IMR-90 (cell line): ENCODE data around the gene BRF1. TPM values are rescaled to one million over a fixed set of nuclear protein-coding genes. Genes with fewer than 3 reads are reported as not detected.

Experiments used
- ATAC-seq: fragments of 200-7000 bp; cut with Tn5 transposase; 2 replicates; pipeline ENCODE4 v1.9.1; 2020; ENCODE audit warnings: low read depth, mild to moderate bottlenecking, moderate library complexity
- BruUV-seq: library from RNA; stranded (reverse); fragments of 400-500 nt; replicated peaks from 2 replicates; lab custom pipeline; 2021; lab: Mats Ljungman, UMichigan
- CTCF ChIA-PET: fragments of 300-600 bp; formaldehyde crosslinking; extraction: SDS; loops from one replicate; lab custom pipeline; 2021; ENCODE audit warnings: antibody characterized with exemption; lab: Yijun Ruan, JAX
- POLR2A ChIA-PET: fragments of 300-600 bp; sonication (Branson Sonifier 250); formaldehyde crosslinking; loops from one replicate; lab custom pipeline; 2022; ENCODE audit warnings: antibody characterized with exemption; ENCODE audit not compliant: unreplicated experiment; lab: Charles Lee
- DNase-seq: peaks from one replicate; pipeline ENCODE4 v3.0.0; 2013
- H2AFZ ChIP-seq: replicated peaks from 2 replicates; pipeline ENCODE3; 2013; ENCODE audit warnings: low read length, mild to moderate bottlenecking; ENCODE audit not compliant: poor library complexity
- H2AK5ac ChIP-seq: 2 replicates; pipeline ENCODE4 v1.6.1; 2013; ENCODE audit warnings: low read depth, low read length, inconsistent platforms
- H2AK9ac ChIP-seq: replicated peaks from 2 replicates; pipeline ENCODE3; 2013; ENCODE audit warnings: mild to moderate bottlenecking, low read depth, low read length, moderate library complexity; ENCODE audit not compliant: poor library complexity
- H2BK120ac ChIP-seq: 2 replicates; pipeline ENCODE4 v1.6.1; 2013; ENCODE audit warnings: low read depth, low read length, inconsistent platforms
- H2BK15ac ChIP-seq: 3 replicates; pipeline ENCODE4 v1.6.1; 2013; ENCODE audit warnings: low read depth, low read length, inconsistent platforms
- H2BK20ac ChIP-seq: 2 replicates; pipeline ENCODE4 v1.6.1; 2013; ENCODE audit warnings: low read depth, mild to moderate bottlenecking, inconsistent platforms, low read length, moderate library complexity
- H2BK5ac ChIP-seq: 2 replicates; pipeline ENCODE4 v1.6.1; 2013; ENCODE audit warnings: mild to moderate bottlenecking, low read depth, low read length, inconsistent platforms; ENCODE audit not compliant: poor library complexity, severe bottlenecking
- H3K14ac ChIP-seq: replicated peaks from 2 replicates; pipeline ENCODE4 v1.6.1; 2013; ENCODE audit warnings: low read depth, low read length, inconsistent platforms
- H3K18ac ChIP-seq: 2 replicates; pipeline ENCODE4 v1.6.1; 2013; ENCODE audit warnings: low read depth, low read length, control low read depth
- H3K23ac ChIP-seq: 2 replicates; pipeline ENCODE4 v1.6.1; 2013; ENCODE audit warnings: low read depth, low read length, inconsistent platforms
- H3K27ac ChIP-seq: 2 replicates; pipeline ENCODE4 v1.5.1; 2013; ENCODE audit warnings: mild to moderate bottlenecking, control low read depth, low read length; ENCODE audit not compliant: insufficient read depth
- H3K27me3 ChIP-seq: 2 replicates; pipeline ENCODE4 v1.6.1; 2013; ENCODE audit warnings: low read length; ENCODE audit not compliant: control insufficient read depth, insufficient read depth
- H3K36me3 ChIP-seq: 2 replicates; pipeline ENCODE4 v1.6.1; 2013; ENCODE audit warnings: low read length, mixed read lengths; ENCODE audit not compliant: control insufficient read depth, insufficient read depth
- H3K4ac ChIP-seq: 2 replicates; pipeline ENCODE4 v1.6.1; 2013; ENCODE audit warnings: low read depth, low read length, inconsistent platforms
- H3K4me1 ChIP-seq: 2 replicates; pipeline ENCODE4 v1.6.1; 2013; ENCODE audit warnings: low read length, mixed read lengths; ENCODE audit not compliant: control insufficient read depth, insufficient read depth
- H3K4me2 ChIP-seq: 2 replicates; pipeline ENCODE4 v1.6.1; 2013; ENCODE audit warnings: low read depth, mild to moderate bottlenecking, control low read depth, low read length, moderate library complexity
- H3K4me3 ChIP-seq: 2 replicates; pipeline ENCODE4 v1.5.1; 2013; ENCODE audit warnings: low read depth, mild to moderate bottlenecking, control low read depth, low read length, moderate library complexity; ENCODE audit not compliant: insufficient read depth
- H3K56ac ChIP-seq: 2 replicates; pipeline ENCODE4 v1.6.1; 2013; ENCODE audit warnings: low read length, inconsistent platforms; ENCODE audit not compliant: insufficient read depth; ENCODE audit errors: extremely low read depth
- H3K79me1 ChIP-seq, 2 experiments: 2 replicates each; pipeline ENCODE4 v1.6.1; 2013; ENCODE audit warnings: low read length in 2 of 2, inconsistent platforms in 1 of 2, low read depth in 1 of 2
- H3K9ac ChIP-seq: 2 replicates; pipeline ENCODE4 v1.6.1; 2013; ENCODE audit warnings: low read depth, low read length, control low read depth
- H3K9me1 ChIP-seq: 2 replicates; pipeline ENCODE4 v1.6.1; 2013; ENCODE audit warnings: low read length, inconsistent platforms; ENCODE audit not compliant: insufficient read depth
- H3K9me3 ChIP-seq: 2 replicates; pipeline ENCODE4 v1.6.1; 2013; ENCODE audit warnings: low read length; ENCODE audit not compliant: control insufficient read depth, insufficient read depth
- H4K20me1 ChIP-seq: 2 replicates; pipeline ENCODE4 v1.6.1; 2013; ENCODE audit warnings: low read length, inconsistent platforms; ENCODE audit not compliant: insufficient read depth
- H4K5ac ChIP-seq: 2 replicates; pipeline ENCODE4 v1.6.1; 2013; ENCODE audit warnings: mild to moderate bottlenecking, low read depth, low read length, control low read depth
- H4K8ac ChIP-seq, 2 experiments: 2 replicates each; pipeline ENCODE4 v1.6.1; 2013; ENCODE audit warnings: low read depth in 2 of 2, low read length in 2 of 2, control low read depth in 1 of 2, inconsistent platforms in 1 of 2
- H4K91ac ChIP-seq: 2 replicates; pipeline ENCODE4 v1.6.1; 2013; ENCODE audit warnings: low read depth, low read length, inconsistent platforms; ENCODE audit not compliant: insufficient read depth
- BHLHE40 ChIP-seq: fragments of 150-350 bp; IDR thresholded peaks from 2 replicates; pipeline ENCODE4 v1.6.1; 2016; ENCODE audit warnings: mild to moderate bottlenecking, low read depth, low read length
- CEBPB ChIP-seq: IDR thresholded peaks from 2 replicates; pipeline ENCODE4 v1.6.1; 2012; ENCODE audit warnings: low read depth, low read length, improper control_type of control experiment
- MAFK ChIP-seq: IDR thresholded peaks from 2 replicates; pipeline ENCODE4 v1.6.1; 2012; ENCODE audit warnings: low read depth, low read length, improper control_type of control experiment
- MAZ ChIP-seq: IDR thresholded peaks from 2 replicates; pipeline ENCODE4 v1.6.1; 2012; ENCODE audit warnings: low read depth, mild to moderate bottlenecking, low read length, improper control_type of control experiment, moderate library complexity, borderline replicate concordance
- MXI1 ChIP-seq: IDR thresholded peaks from 2 replicates; pipeline ENCODE4 v1.6.1; 2012; ENCODE audit warnings: low read depth, mild to moderate bottlenecking, low read length, moderate library complexity, borderline replicate concordance
- RAD21 ChIP-seq: IDR thresholded peaks from 2 replicates; pipeline ENCODE4 v1.6.1; 2012; ENCODE audit warnings: low read length, improper control_type of control experiment
- RFX5 ChIP-seq: IDR thresholded peaks from 2 replicates; pipeline ENCODE4 v1.8.0; 2012; ENCODE audit warnings: low read depth, mild to moderate bottlenecking, low read length, moderate library complexity
- SMC3 ChIP-seq: fragments of 150-350 bp; IDR thresholded peaks from 2 replicates; pipeline ENCODE4 v1.6.1; 2016; ENCODE audit warnings: low read depth, mild to moderate bottlenecking, antibody characterized with exemption, low read length, moderate library complexity
- WGBS, 2 experiments: methylation state at CpG; one replicate each; pipeline versions ENCODE4 v1.1.5 to v1.1.7; 2013; ENCODE audit warnings: missing lambda C conversion rate in 2 of 2; ENCODE audit not compliant: insufficient read length in 1 of 2; ENCODE audit errors: extremely low coverage in 2 of 2; 5-methylcytosine and 5-hydroxymethylcytosine counted together
- dilution Hi-C: fragments of 300-500 bp; cut with HindIII; formaldehyde crosslinking; loops from one replicate; pipeline ENCODE4 v1.14.3; 2018; ENCODE audit warnings: low sequenced_read_pairs; ENCODE audit not compliant: unreplicated experiment
- in situ Hi-C: fragments of 300-500 bp; cut with MboI; formaldehyde crosslinking; loops from 3 replicates; pipeline ENCODE4 v1.14.3; 2019; ENCODE audit warnings: low sequenced_read_pairs, inconsistent platforms, mixed read lengths
- intact Hi-C: fragments of 100-400 bp; cut with micrococcal nuclease; formaldehyde crosslinking; loops from 2 replicates; pipeline ENCODE4 v1.10.0; 2022
- polyA plus RNA-seq, 3 experiments: library from polyadenylated mRNA; depleted of rRNA; stranded (reverse); fragments of >200 nt; gene quantifications; 2 replicates each; pipeline ENCODE4 v1.2.3, GENCODE V29; 2012; ENCODE audit warnings: low replicate concordance in 1 of 3
- total RNA-seq: library from RNA; depleted of rRNA; stranded (reverse); fragments of >200 nt; gene quantifications from 2 replicates; pipeline ENCODE4 v1.2.3, GENCODE V29; 2012
- TF ChIP-seq, protein P1 (sequence below): fragments of 150-350 bp; IDR thresholded peaks from 2 replicates; pipeline ENCODE4 v1.6.1; 2017; ENCODE audit warnings: mild to moderate bottlenecking, antibody characterized with exemption, low read length, low read depth

Gene BRF1
- total and polyA plus RNA-seq, 2 of the 4 experiments (the other 2 are of a cell fraction), result 12.4 to 16.7 TPM

DNA sequence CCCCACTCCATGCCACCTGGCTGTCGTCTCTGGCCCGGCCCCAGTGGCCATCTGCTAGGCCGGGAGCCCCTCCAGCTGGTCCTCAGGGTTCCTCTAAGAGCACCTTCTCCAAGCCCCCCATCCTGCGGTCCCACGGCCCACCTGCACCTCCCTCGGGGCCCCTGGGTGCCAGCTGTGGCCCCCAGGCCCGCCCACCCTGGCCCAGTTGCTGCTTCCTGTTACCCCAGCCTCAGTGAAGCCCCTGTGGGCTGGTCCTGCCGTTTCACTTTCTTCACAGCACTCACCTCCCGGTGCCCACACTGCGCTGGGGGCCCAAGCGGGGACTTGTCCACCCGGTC is 92.1 kb downstream of the BRF1 start:
- H3K27me3 ChIP-seq, result no peaks in the 10 kb centered on the region
- TF ChIP-seq CEBPB (no peak), MAFK (no peak), RFX5 (no peak), BHLHE40 (no peak), RAD21 (no peak), MXI1 (no peak), MAZ (no peak), SMC3 (no peak)
- TF ChIP-seq, protein P1, sequence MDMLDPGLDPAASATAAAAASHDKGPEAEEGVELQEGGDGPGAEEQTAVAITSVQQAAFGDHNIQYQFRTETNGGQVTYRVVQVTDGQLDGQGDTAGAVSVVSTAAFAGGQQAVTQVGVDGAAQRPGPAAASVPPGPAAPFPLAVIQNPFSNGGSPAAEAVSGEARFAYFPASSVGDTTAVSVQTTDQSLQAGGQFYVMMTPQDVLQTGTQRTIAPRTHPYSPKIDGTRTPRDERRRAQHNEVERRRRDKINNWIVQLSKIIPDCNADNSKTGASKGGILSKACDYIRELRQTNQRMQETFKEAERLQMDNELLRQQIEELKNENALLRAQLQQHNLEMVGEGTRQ, result no peak
- H3K56ac ChIP-seq, result no peak overlapping the region
- H4K91ac ChIP-seq, result no peak overlapping the region
- no peak overlapping the region for H3K9ac ChIP-seq
- DNase-seq (no peak), ATAC-seq (no peak)
- dilution Hi-C loops (no loop called here), intact Hi-C loops (no loop called here), in situ Hi-C loops (no loop called here)
- ChIA-PET CTCF (no interaction called here), POLR2A (no interaction called here)
- no peak overlapping the region for H2BK120ac ChIP-seq
- H4K5ac ChIP-seq, result no peak overlapping the region
- no TSS peak for BruUV-seq
- no peak overlapping the region for H3K27ac ChIP-seq
- H3K36me3 ChIP-seq, result peaks cover 14% of the 10 kb centered on the region
- H3K23ac ChIP-seq, result no peak overlapping the region
- no peak overlapping the region for H2BK15ac ChIP-seq
- H2BK5ac ChIP-seq, result no peak overlapping the region
- H2AFZ ChIP-seq, result no peak overlapping the region
- H3K4ac ChIP-seq, result no peak overlapping the region
- WGBS, 2 experiments, result no CpG with 5 or more reads among the region's 12 CpGs
- peaks cover 9% of the 10 kb centered on the region for H4K20me1 ChIP-seq
- no peak overlapping the region for H2BK20ac ChIP-seq
- no peaks in the 10 kb centered on the region; the same call in 1 of the 2 replicates for H3K4me1 ChIP-seq
- H4K8ac ChIP-seq, result no peak overlapping the region
- no peak overlapping the region for H3K14ac ChIP-seq
- H3K4me3 ChIP-seq, result no peak overlapping the region
- no peak overlapping the region for H2AK9ac ChIP-seq
- no peak overlapping the region for H2AK5ac ChIP-seq
- no peaks in the 10 kb centered on the region for H3K9me3 ChIP-seq
- no peak overlapping the region for H3K18ac ChIP-seq
- H3K9me1 ChIP-seq, result no peaks in the 10 kb centered on the region
- H3K4me2 ChIP-seq, result no peak overlapping the region
- H3K79me1 ChIP-seq, result no peaks in the 10 kb centered on the region
